T-helper 2 cell (primary cell): Measurements from ENCODE around the gene CHI3L1.

Experiments used
- DNase-seq, 5 experiments: peaks; one replicate each; pipeline versions ENCODE4 v3.0.0 to v3.0.0-alpha.2; 2012 to 2022

The CHI3L1 gene

GRCh38 chr1:203129501-203130231 lies 56.8 kb downstream of the CHI3L1 start:
- no peak for DNase-seq
